Peyer's patch (tissue), 4 donors: ENCODE data around the gene CUL3. TPM values are rescaled to one million over a fixed set of nuclear protein-coding genes. Genes with fewer than 3 reads are reported as not detected.
"Not testable (repeated sequence)": the region's sequence is repeated elsewhere in the genome, so short reads cannot be mapped to it uniquely, and the experiment has no call there.

Experiments used
- DNase-seq, 3 donors: peaks; one replicate each; pipeline ENCODE4 v3.0.0-alpha.2; 2017 to 2019
- H3K27ac ChIP-seq, 4 donors: fragments of 200-600 bp; sonication (generic); one replicate each; pipeline ENCODE4 v1.5.1; 2016 to 2019
- H3K27me3 ChIP-seq, 2 donors: fragments of 200-600 bp; sonication (generic); one replicate each; pipeline ENCODE4 v1.5.1; 2019
- H3K36me3 ChIP-seq, 3 donors: fragments of 200-600 bp; sonication (generic); one replicate each; pipeline ENCODE4 v1.5.1; 2016 to 2019
- H3K4me1 ChIP-seq, 4 donors: fragments of 200-600 bp; sonication (generic); one replicate each; pipeline ENCODE4 v1.5.1; 2016 to 2019
- H3K4me3 ChIP-seq, 4 donors: fragments of 200-600 bp; sonication (generic); 1 replicate in 3 of 4; 2 replicates in 1 of 4; pipeline ENCODE4 v1.5.1; 2016 to 2019; ENCODE audit warnings: mild to moderate bottlenecking in 1 of 4
- H3K9me3 ChIP-seq, 4 donors: fragments of 200-600 bp; sonication (generic); one replicate each; pipeline ENCODE4 v1.5.1; 2016 to 2019; ENCODE audit warnings: mild to moderate bottlenecking in 1 of 4
- POLR2A ChIP-seq, 2 donors: fragments of 450-650 bp; IDR thresholded peaks; one replicate each; pipeline ENCODE4 v1.5.1; 2017; ENCODE audit warnings: antibody characterized with exemption in 2 of 2, mild to moderate bottlenecking in 2 of 2, moderate library complexity in 2 of 2
- total RNA-seq, 4 donors: library from RNA; depleted of rRNA; stranded (reverse); fragments of >200 nt; gene quantifications; one replicate each; pipeline ENCODE4 v1.1.0, GENCODE V29; 2016
- TF ChIP-seq, protein P1 (sequence below), 6 experiments: fragments of 450-650 bp in 4 of 6; fragments of 200-600 bp in 2 of 6; sonication (generic) in 1 of 6; IDR thresholded peaks; one replicate each; pipeline ENCODE4 v1.5.1; 2017 to 2019; ENCODE audit warnings: antibody characterized with exemption in 6 of 6, mild to moderate bottlenecking in 3 of 6, moderate library complexity in 1 of 6

CUL3 gene
- total RNA-seq, 4 donors from 2014 or later = 40.5 to 96.6 (median 77.1) TPM

DNA sequence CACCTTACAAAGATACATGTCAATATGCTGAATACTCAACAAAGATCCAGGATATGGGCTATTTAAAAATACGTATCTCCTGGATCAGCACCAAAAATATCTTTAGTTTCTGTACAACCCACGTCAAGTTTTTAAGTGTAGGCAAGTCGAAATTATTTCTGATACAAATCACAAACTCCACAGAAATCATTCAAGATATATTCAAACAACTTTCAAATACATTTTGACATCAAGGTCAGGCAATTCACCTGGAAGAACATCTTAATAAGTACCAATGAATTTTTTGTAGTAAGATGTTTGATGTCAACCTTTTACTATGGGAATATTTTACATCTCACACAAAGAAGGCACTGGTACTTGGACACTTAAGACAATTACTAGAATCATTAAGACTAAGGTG lies 86.2 kb downstream of the CUL3 start:
- Histone ChIP-seq H3K4me3 (no peak overlapping the region), H3K36me3 (peaks cover 0 to 67% (median 0%) of the 10 kb centered on the region in 3 donors), H3K27me3 (no peaks in the 10 kb centered on the region), H3K9me3 (no peaks in the 10 kb centered on the region), H3K27ac (no peak overlapping the region), H3K4me1 (no peaks in the 10 kb centered on the region)
- DNase-seq = no peak
- no peak for TF ChIP-seq POLR2A (IDR thresholded peaks at IDR 0.05)
- TF ChIP-seq, protein P1, sequence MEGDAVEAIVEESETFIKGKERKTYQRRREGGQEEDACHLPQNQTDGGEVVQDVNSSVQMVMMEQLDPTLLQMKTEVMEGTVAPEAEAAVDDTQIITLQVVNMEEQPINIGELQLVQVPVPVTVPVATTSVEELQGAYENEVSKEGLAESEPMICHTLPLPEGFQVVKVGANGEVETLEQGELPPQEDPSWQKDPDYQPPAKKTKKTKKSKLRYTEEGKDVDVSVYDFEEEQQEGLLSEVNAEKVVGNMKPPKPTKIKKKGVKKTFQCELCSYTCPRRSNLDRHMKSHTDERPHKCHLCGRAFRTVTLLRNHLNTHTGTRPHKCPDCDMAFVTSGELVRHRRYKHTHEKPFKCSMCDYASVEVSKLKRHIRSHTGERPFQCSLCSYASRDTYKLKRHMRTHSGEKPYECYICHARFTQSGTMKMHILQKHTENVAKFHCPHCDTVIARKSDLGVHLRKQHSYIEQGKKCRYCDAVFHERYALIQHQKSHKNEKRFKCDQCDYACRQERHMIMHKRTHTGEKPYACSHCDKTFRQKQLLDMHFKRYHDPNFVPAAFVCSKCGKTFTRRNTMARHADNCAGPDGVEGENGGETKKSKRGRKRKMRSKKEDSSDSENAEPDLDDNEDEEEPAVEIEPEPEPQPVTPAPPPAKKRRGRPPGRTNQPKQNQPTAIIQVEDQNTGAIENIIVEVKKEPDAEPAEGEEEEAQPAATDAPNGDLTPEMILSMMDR (IDR thresholded peaks at IDR 0.05) = no peak

DNA sequence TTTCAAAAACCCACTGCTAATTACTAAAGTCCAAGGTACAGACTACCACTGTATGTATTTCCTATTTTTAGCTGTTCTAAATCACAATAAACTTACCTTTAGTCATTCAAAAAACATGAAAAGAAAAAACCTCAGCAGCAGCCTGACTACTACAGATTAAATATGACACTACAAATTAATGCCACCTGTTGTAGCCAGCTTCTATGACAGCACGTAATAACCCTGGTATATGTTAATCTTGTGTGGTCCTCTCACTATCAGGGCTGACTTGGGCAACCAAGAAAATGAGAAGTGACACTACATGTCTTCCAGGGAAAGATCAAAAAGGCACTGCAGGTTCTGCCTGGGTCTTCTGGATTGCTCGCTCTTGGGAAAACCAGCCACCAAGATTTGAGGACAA lies 92.6 kb downstream of the CUL3 start:
- no peak overlapping the region for H3K4me3 ChIP-seq
- H3K9me3 ChIP-seq = no peaks in the 10 kb centered on the region
- H3K4me1 ChIP-seq = peaks cover 0 to 3% (median 0%) of the 10 kb centered on the region in 4 donors
- no peak for DNase-seq
- H3K27me3 ChIP-seq = no peaks in the 10 kb centered on the region
- TF ChIP-seq, protein P1 (IDR thresholded peaks at IDR 0.05) = no peak
- no peak for TF ChIP-seq POLR2A (IDR thresholded peaks at IDR 0.05)
- peaks cover 0 to 30% (median 0%) of the 10 kb centered on the region in 3 donors for H3K36me3 ChIP-seq
- H3K27ac ChIP-seq = no peak overlapping the region

GRCh38 chr2:224487940-224488339 lies 97.2 kb downstream of the CUL3 start:
- Histone ChIP-seq H3K4me1 (peaks cover 0 to 16% (median 1%) of the 10 kb centered on the region in 4 donors), H3K36me3 (peaks cover 0 to 24% (median 0%) of the 10 kb centered on the region in 3 donors)
- DNase-seq, H3K27me3 ChIP-seq, H3K9me3 ChIP-seq, H3K27ac ChIP-seq, H3K4me3 ChIP-seq: not testable (repeated sequence)

DNA sequence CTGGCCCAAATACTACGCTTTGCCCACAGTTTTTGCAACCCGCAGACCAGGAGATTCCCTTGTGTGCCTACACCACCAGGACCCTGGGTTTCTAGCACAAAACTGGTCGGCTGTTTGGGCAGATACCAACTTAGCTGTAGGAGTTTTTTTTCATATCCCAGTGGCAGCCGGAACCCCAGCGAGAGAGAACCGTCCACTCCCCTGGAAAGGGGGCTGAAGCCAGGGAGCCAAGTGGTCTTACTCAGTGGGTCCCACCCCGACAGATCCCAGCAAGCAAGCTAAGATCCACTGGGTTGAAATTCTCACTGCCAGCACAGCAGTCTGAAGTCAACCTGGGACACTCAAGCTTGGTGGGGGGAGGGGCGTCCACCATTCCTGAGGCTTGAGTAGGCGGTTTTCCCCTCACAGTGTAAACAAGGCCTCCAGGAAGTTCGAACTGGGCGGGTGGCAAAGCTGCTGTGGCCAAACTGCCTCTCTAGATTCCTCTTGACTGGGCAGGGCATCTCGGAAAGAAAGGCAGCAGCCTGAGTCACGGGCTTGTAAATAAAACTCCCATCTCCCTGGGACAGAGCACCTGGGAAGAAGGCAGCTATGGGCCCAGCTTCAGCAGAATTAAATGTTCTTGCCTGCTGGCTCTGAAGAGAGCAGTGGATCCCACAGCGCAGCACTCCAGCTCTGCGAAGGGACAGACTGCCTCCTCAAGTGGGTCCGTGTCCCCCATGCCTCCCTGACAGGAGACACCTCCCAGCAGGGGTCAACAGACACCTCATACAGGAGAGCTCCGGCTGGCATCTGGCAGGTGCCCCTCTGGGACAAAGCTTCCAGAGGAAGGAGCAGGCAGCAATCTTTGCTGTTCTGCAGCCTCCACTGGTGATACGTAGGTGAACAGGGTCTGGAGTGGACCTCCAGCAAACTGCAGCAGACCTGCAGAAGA lies 99.8 kb downstream of the CUL3 start:
- H3K27me3 ChIP-seq, H3K9me3 ChIP-seq, H3K4me3 ChIP-seq: not testable (repeated sequence)
- peak overlapping the region in 1 of 4 donors; percentile 30 for H3K27ac ChIP-seq
- H3K4me1 ChIP-seq = peaks cover 0 to 16% (median under 1%) of the 10 kb centered on the region in 4 donors
- peaks cover 0 to 20% (median 0%) of the 10 kb centered on the region in 3 donors for H3K36me3 ChIP-seq
- DNase-seq = peak in 2 of 3 donors; percentile 73 to 81

- H3K9me3 ChIP-seq = no peaks in the 10 kb centered on the region
- no peak overlapping the region for H3K27ac ChIP-seq
- no peak for TF ChIP-seq POLR2A (IDR thresholded peaks at IDR 0.05)
- TF ChIP-seq, protein P1 (IDR thresholded peaks at IDR 0.05) = no peak
- H3K4me3 ChIP-seq = no peak overlapping the region
- no peaks in the 10 kb centered on the region for H3K4me1 ChIP-seq
- peaks cover 0 to 59% (median 0%) of the 10 kb centered on the region in 3 donors for H3K36me3 ChIP-seq
- no peaks in the 10 kb centered on the region for H3K27me3 ChIP-seq
- no peak for DNase-seq
These were observed 105.3 kb downstream of the CUL3 start for GRCh38 chr2:224479826-224480225.

DNA sequence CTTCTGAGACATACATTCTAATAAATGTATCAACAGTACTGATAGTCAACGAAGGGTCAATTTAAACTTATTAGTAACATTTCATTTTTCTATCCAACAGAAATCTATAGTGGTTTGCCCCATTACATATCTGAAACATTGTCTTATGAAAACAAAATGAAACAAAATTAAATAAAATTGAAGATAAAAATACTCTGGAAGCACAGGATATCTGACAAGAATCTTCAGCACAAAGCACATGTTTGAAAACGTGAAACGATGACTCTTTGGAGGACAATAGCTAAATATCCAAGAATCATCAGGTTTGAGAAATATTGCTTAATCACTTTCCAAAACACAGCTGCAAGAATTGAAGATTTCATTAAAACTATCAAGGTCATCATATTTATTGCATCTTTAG lies 112.3 kb downstream of the CUL3 start:
- H3K9me3 ChIP-seq = no peaks in the 10 kb centered on the region
- H3K27me3 ChIP-seq = no peaks in the 10 kb centered on the region
- no peak overlapping the region for H3K4me3 ChIP-seq
- no peak for TF ChIP-seq POLR2A (IDR thresholded peaks at IDR 0.05)
- TF ChIP-seq, protein P1 (IDR thresholded peaks at IDR 0.05) = no peak
- H3K4me1 ChIP-seq = no peaks in the 10 kb centered on the region
- DNase-seq = no peak
- H3K36me3 ChIP-seq = peaks cover 0 to 43% (median 0%) of the 10 kb centered on the region in 3 donors
- H3K27ac ChIP-seq = no peak overlapping the region
